HG03520 (cell line): ENCODE data around the gene DCLRE1A.

Experiments used
- ATAC-seq: cut with Tn5 transposase; IDR thresholded peaks from one replicate; pipeline ENCODE4 v1.9.1; 2021; ENCODE audit warnings: mild to moderate bottlenecking, moderate library complexity; ENCODE audit not compliant: unreplicated experiment

The DCLRE1A gene

GRCh38 chr10:113801569-113801968, 52.3 kb downstream of the DCLRE1A start:
- no peak for ATAC-seq

- no peak for ATAC-seq
These were observed 62.2 kb downstream of the DCLRE1A start for GRCh38 chr10:113791691-113792090.

- ATAC-seq: peak; percentile 82
These were observed 65.2 kb downstream of the DCLRE1A start for GRCh38 chr10:113788604-113789083.
